Measurements from ENCODE around the gene GALR2.
"Not testable (repeated sequence)": the region's sequence is repeated elsewhere in the genome, so short reads cannot be mapped to it uniquely, and the experiment has no call there.

The GALR2 gene

DNA sequence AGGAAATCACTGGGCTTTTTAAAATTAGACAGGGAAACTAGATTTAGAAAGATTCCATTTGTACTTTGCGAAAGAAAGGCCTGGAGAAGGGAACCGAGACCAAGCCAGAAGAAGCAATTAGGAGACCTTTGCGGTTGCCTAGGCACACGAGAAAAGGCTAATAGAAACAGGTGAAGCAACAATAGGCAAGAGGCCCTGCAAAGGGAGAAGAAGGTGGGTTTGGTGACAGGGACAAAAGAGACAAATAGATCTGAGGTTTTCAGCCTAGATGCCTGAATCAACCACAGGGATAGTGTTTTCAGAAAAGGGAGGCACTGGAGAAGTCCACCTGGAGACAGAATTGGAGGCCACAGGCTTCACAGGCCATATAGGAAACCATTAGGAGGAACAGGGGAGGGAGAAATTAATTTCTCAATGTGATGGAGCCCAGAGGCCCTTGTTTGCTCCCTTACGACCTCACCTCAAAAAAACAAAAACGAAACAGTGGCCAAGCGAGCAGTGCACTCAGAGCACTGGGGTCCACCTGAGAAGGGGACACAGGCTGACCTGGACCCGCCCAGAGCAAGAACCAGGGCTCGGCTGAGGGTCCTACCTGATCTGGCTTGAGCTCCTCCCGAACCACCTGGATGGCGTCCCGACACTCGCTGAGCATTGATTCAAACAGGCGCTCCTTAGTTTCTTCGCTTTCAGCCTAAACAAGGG is 24.6 kb upstream of the GALR2 start:
- DNase-seq (ENCODE audit: low read depth in 2 of 2) = no peak

DNA sequence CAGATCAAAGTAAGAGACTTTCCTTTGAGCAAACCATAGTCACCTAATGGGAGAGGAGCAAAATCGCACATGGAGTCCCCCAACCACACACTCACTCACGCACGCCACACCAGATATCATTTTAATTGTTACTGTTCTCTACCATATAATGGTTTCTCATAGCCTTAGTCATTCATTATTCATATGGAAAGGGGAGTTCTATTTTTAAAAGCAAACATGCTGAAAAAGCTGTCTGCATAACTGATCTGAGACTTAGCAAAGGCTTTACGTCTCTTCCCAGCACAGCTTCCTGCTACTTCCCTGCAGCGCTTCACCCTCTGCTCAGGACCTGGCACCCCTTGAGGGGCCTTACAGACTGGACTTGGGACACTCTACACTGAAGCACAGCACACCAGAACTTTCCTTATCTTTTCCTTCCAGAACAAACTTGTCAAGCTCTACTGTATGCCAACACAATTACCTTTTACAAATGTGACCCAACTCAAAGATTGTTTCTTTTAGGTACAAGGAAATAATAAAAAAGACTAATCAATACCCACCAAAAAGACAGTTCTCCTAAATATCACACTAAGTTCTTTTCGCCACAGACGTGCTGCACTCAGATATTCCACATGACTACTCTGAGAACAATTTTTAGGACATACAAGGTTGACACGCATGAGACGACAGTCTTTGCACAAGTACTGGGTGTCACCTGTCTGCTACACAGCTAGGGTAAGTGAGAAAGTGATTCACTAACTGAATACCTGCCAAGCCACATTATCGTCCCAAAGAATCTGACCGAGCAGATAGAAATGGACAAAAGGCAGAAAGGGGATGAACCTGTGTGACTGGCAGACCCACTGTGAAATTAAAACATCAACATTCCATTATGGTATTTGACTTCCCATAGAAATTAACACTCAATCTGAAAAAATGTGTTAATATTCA is 23.8 kb upstream of the GALR2 start:
- DNase-seq (ENCODE audit: low read depth in 2 of 2) = no peak

DNA sequence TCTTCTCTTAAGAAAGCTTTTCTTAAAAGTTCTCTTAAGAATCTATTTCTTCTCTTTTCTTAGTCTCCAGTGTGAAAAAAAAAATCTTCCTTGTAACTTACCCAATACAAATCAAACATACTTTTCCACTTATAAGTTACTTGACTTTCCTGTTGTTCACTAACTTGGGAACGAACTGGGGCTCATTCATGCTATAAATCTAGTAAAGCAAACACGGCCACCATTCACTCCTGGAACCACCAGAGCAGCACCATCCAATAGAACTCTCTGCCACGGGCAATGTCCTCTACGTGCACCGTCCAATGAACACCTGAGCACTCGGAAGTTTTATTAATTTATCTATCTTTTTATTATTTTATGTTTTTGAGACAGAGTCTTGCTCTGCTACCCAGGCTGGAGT is 23.0 kb upstream of the GALR2 start:
- no peak for DNase-seq (ENCODE audit: low read depth in 2 of 2)

DNA sequence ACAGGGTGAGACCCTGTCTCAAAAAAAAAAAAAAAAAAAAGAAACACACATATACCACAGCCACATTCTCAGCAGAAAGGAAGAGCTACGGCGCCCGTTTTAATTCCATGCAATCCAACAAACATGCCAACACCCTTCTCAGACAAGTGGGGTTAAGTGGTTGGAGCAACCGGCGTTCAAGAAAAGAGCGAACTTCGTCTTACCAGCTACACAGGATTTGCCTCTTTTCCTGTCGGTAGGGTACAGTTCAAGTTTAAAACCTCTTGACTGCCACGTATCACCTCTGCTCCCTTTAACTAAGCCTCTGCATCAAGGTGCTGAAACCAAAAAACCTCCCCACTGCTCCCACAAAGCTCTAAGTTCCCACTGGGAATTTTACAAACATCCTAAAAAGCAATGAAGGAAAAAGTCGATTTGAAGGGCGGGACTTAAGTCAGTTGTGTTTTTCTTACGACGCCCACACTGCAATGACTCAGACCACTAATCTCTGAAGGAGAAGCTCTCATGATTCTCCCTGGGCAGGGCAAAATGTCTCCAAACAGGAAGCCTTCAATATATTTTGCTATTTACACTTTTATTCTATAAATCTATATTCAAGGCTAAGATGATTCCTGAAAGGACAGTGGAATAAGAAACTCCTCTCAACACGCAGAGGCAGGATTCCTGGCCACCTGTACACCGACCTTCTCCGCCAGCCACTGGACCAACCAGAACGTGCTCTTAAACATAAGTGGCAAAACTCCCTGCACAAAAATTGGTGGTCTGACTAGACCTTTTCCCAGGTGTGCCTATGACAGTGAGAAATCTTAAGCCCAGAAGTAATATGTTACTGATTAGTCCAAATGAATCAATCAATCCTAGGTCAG is 21.1 kb upstream of the GALR2 start:
- DNase-seq (ENCODE audit: low read depth in 2 of 2) = no peak

DNA sequence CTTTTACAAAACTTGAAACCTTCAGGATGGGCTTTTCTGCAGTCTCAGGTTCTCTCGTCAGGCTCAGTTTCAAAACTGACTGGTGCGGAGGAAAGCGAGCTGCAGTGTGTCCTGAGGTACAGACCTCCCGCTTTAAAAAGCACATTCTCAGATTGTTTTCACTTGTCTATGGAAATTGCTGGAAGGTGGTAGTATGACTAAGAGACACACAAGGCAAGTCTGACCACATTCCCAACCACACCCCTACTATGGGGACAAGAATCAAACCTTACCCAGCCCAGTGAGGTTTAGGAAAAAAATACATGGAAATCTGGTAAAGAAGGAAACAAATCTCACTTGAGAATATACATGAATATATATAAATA is 20.5 kb upstream of the GALR2 start:
- no peak for DNase-seq (ENCODE audit: low read depth in 2 of 2)

DNA sequence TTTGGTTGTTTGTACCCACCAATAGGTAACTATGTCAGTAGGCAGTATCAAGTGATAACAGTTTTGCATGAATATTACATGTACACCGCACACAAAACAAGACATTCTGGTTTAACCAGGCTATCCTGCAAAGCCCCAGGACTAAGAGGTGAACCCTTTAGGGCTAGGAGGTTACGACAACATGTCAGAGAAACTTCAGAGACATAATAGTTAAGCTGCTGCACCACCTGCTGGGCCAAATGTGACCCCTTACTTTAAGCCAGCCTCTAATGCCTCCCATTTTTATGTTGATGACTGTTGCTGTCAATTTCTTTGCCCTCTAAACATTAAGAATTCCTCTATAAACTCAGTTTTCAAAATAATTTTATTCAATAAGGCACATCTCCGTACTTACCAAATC is 17.7 kb upstream of the GALR2 start:
- no peak for DNase-seq (ENCODE audit: low read depth in 2 of 2)

DNA sequence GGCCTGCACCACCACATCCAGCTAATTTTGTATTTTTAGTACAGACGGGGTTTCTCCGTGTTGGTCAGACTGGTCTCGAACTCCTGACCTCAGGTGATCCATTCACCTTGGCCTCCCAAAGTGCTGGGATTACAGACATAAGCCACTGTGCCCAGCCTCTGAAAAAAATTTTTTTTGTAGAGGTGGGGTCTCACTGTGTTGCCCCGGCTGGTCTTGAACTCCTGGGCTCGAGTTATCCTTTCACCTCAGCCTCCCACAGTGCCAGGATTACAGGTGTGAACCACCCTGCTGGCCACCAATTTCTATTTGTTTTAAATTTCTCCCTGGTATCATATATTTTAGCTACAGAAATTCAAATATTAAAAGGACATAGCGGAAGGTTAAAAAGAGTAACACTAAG is 16.3 kb upstream of the GALR2 start:
- not testable (repeated sequence) for DNase-seq (ENCODE audit: low read depth in 2 of 2)

DNA sequence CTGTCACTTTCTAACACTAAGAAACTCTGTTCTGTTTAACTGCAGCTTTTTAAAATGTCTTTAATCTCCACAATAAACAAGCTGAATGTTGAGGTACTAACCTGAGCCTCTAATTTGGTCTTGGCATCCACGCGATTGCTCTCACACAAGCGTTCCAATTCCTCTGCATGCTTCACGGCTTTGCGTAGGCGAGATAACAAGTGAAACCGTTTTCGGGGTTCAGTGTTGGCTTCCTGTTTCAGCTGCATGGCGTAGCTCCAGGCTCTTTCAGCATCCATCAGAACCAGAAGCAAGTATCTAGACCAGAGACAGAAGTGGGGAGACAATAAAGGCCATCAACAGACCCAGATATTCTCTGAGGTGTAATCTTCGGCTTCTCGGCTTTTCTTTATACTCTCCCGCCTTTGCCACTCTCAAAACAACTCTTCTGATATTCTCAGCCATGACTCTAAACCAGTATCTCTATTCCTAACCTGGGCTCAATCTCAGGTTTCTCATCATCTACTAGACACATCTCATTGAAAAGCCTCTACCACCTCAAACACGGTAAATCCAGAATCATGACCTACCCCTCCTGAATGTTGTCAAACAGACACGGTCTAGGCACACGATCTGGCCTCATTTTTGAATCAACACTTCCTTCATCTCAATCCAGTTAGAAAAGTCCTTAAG is 10.6 kb upstream of the GALR2 start:
- DNase-seq (ENCODE audit: low read depth in 2 of 2) = peak in 1 of 2 donors; percentile 59

DNA sequence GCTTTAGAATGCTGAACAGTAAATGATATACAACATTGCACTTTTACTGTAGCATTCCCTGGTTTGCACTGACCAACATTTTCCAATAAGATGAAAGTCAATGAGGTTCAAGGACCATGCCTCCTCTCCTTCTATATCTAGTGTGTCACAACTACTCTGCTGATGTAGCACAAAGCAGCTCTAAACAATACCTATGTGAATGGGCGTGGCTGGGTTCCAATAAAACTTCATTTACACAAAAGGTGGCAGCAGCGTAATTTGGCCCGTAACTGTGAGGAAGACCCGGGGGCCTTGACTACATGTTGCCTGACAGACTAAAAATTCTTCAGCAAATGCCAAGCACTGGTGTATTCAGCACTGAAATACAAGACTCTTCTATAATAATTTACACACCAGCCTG is 8.8 kb upstream of the GALR2 start:
- no peak for DNase-seq (ENCODE audit: low read depth in 2 of 2)

DNA sequence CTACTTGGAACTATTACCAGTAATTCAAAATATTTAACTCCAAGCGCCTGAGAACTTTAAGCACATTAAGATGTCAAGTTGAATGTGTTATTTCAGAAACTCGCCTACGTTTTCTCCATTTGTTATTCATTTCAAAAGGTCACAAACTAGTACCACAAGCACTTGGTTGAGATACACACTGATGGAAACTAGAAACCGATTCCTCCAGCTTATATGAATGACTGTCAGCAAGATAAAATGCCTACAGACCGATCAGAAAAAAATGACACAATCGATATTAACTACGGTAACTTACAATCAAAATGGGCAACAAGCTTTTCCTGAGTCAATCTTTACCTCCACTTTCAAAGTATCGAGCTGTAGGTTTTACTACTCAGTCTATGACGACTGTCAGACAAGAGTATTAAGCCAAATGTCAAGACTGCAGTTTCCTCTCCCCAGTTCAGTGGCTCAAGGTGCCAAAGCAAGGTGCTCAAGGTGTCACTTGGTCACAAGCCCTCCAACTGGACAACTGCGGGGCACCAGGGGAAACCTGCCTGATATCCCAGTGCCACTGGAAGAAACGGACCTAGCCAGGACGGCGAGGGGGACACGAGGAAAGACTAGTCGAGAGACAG is 2.9 kb upstream of the GALR2 start:
- DNase-seq (ENCODE audit: low read depth in 2 of 2) = no peak

DNA sequence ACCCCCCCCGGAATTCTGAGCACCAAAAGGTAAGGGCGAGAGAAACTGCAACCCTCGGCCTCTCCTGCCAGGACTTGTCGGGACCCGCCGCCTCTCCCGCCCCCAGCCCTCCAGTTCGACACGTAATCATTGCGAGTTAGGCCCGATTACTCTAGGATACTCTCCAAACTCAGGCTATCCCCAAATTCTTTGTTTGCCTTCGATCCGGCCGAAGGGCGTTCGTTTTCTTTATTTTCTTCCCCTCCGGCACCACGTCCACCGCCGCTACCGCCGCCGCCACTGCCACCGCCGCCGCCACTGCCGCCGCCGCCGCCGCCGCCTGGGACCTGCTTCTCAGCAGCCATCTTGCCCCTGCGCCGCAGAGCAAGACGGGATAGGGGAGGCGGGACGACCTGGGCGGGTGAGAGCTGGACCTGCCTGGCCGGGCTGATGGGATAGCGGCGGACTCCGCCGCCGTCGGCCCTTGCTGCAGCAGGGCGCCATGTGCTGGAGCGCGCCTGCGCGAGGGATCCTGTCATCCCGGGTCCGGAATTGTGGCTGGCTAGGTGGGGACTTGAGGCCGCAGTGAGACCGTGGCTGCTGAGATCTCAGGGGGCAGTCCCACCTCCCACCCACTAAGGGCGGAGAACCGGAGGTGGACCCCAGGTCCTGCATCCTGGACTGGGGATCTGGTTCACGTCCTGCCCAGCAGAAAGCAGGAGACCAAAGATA is 2.3 kb upstream of the GALR2 start, which contains the start of gene SRP68:
Gene SRP68 (minus strand): TSS at position 370 of the 711 bp plus-strand sequence. CDS start 26 bp downstream, at position 344.
- peak; percentile 70 to 81 for DNase-seq (ENCODE audit: low read depth in 2 of 2)

DNA sequence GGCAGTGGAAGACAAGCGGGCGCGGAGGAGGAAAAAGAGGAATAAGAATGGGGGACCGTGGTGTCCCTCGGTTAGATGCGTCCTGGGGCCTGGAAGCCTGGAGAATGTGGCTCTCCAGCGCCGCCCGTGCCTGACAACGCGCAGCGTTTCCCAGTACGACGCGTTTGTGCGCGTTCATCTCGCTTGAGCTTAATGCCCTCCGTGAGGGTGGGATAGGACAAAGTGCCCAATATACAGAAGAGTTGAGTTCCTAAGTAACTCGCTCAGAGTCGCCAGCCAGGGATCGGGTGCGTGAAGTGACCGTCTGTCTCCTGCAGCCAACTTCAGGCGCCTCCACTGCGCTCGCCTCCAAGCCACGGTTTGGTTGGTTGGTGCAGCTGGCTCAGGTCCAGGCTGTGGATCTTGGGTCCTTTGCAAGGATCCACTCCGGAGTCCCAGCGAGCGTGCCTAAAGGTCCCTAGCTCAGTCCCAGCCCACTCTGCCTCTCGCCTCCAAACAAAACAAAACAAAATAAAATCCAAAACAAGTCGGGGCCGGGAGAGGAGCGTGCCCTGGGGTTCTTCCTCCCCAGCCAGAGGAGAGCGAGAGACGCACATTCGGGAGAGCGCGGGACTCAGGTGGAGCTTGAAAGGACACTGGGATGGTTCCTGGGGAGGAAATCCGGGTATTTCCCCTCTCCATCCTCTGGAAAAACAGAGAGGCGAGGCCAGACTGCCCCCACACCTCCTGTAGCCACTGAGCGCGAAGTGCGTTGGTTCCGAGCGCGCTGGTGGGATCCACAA is 974 bp downstream of the GALR2 start:
- no peak for DNase-seq (ENCODE audit: low read depth in 2 of 2)

DNA sequence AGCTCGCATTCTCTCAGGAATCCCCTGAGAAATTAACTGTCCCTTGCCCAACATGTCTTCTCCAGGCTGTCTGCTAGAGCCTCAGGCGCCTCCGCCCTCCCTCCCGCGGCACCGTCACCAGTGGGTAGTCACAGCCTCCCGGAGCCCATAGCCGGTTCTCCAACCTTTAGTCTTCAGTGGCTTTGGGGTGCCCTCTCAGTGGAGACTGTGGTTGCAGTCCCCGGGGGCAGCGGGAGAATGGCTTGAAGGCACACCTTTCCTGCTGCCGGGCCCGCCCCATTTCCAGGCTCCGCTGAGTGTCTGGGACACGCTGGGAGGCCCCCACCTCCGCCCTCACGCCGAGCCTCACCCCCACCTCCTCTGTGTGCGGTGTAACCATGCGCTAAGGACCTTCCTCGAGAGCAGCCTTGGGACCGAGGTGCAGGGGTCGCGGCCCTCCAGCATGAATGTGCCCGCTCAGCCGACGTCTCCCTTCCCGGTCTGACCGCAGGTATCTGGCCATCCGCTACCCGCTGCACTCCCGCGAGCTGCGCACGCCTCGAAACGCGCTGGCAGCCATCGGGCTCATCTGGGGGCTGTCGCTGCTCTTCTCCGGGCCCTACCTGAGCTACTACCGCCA is 1.7 kb downstream of the GALR2 start:
- DNase-seq (ENCODE audit: low read depth in 2 of 2) = no peak

DNA sequence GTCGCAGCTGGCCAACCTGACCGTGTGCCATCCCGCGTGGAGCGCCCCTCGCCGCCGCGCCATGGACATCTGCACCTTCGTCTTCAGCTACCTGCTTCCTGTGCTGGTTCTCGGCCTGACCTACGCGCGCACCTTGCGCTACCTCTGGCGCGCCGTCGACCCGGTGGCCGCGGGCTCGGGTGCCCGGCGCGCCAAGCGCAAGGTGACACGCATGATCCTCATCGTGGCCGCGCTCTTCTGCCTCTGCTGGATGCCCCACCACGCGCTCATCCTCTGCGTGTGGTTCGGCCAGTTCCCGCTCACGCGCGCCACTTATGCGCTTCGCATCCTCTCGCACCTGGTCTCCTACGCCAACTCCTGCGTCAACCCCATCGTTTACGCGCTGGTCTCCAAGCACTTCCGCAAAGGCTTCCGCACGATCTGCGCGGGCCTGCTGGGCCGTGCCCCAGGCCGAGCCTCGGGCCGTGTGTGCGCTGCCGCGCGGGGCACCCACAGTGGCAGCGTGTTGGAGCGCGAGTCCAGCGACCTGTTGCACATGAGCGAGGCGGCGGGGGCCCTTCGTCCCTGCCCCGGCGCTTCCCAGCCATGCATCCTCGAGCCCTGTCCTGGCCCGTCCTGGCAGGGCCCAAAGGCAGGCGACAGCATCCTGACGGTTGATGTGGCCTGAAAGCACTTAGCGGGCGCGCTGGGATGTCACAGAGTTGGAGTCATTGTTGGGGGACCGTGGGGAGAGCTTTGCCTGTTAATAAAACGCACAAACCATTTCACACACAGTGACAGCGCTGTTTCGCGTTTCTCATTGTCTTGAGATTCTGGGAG is 2.4 kb downstream of the GALR2 start:
- DNase-seq (ENCODE audit: low read depth in 2 of 2) = no peak

DNA sequence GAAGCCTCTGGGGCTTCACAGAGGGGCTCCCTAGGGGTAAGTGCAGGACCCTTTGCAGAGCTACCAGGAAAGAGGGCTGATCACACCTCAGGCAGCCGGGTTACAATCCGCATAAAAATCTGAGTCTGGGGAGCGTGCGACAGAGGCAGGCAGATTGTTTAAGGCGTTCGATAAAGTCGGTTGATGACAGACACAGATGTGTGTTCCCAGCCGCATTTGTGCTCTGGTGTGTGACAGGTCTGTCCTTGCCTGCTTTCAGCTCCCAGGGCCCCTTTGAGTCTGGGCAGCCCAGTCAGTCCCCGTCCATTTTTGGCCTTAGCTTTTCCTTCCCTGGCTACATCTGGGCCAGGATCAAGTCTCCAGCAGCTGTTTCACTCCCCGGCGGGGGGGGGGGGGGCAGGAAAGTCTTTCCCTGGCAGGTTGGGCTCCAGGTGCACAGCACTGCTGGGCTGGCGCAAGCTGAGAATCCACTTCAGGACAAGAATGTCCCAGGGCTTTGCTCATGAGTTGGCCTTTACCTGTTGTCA is 3.1 kb downstream of the GALR2 start:
- DNase-seq (ENCODE audit: low read depth in 2 of 2) = no peak

DNA sequence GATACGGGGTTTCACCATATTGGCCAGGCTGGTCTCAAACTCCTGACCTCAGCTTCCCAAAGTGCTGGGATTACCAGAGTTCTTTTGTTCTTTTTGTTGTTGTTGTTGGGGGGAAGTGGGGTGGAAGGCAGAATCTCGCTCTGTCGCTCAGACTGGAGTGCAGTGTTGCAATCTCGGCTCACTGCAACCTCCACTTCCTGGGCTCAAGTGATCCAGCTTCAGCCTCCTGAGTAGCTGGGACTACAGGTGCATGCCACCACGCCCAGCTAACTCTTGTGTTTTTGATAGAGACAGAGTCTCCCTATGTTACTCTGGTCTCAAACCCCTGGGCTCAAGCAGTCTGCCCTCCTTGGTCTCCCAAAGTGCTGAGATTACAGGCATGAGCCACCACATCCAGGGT is 3.8 kb downstream of the GALR2 start:
- not testable (repeated sequence) for DNase-seq (ENCODE audit: low read depth in 2 of 2)

DNA sequence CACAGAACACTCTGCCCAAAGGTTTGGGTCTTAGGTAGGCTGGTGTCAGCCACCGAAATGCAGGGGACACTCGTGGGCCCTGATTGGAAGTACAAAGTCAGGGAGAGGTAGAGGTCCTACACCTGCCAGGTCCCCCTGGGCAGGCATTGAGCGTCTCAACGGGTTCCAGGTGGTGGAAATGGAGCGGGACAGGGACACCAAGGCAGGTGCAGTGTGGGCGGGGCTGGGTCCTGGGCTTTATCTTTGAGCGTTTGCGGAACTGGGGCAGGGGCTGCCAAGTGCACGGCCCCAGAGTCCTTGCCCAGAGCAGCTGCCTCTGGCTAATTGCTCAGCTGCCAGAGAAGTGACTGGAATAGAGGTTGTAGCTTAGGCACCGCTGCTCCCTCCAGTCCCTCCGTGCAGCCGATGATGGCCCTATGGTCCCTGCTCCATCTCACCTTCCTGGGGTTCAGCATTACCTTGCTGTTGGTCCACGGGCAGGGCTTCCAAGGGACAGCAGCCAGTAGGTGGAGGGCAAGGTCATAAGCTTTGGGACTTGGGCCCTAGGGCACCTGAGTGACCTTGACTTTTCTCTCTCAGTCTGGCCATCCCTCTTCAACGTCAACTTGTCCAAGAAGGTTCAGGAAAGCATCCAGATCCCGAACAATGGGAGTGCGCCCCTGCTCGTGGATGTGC is 4.4 kb downstream of the GALR2 start, which contains the start of gene ZACN:
Gene ZACN (plus strand): TSS at position 323 of the 675 bp plus-strand sequence. CDS start 83 bp downstream, at position 406.
- DNase-seq (ENCODE audit: low read depth in 2 of 2) = no peak
